K562 (cell line): ENCODE results near the gene AFG1L. TPM values are rescaled to one million over a fixed set of nuclear protein-coding genes. Genes with fewer than 3 reads are reported as not detected.

ENCODE experiments used
- ATF6 ChIP-seq: sonication (generic); formaldehyde crosslinking; IDR thresholded peaks from 2 replicates; pipeline ENCODE4 v1.4.0; 2020; ENCODE audit warnings: mild to moderate bottlenecking, missing genetic modification reagents
- CHD2 ChIP-seq: IDR thresholded peaks from 2 replicates; pipeline ENCODE4 v1.6.1; 2011; ENCODE audit warnings: low read depth, low read length
- GMEB1 ChIP-seq: fragments of 250-450 bp; sonication (Bioruptor Pico); IDR thresholded peaks from 2 replicates; pipeline ENCODE4 v1.4.0; 2020; ENCODE audit warnings: mild to moderate bottlenecking
- JUN ChIP-seq, 2 experiments: sonication (generic) in 1 of 2; formaldehyde crosslinking in 1 of 2; IDR thresholded peaks; 2 replicates each; pipeline versions ENCODE4 v1.6.1 to v1.8.0; 2012 to 2022; ENCODE audit warnings: borderline replicate concordance in 2 of 2, mild to moderate bottlenecking in 2 of 2, improper control_type of control experiment in 1 of 2, low read depth in 1 of 2, low read length in 1 of 2, missing genetic modification reagents in 1 of 2
- PPARD ChIP-seq: fragments of 250-450 bp; sonication (Bioruptor Pico); IDR thresholded peaks from 2 replicates; pipeline ENCODE4 v1.8.0; 2022; ENCODE audit warnings: inconsistent platforms, mild to moderate bottlenecking, moderate library complexity
- RCOR1 ChIP-seq, 2 experiments: IDR thresholded peaks; 2 replicates each; pipeline ENCODE4 v1.6.1; 2012; ENCODE audit warnings: low read depth in 2 of 2, low read length in 2 of 2, borderline replicate concordance in 1 of 2, improper control_type of control experiment in 1 of 2
- STAT6 ChIP-seq: sonication (generic); formaldehyde crosslinking; IDR thresholded peaks from 2 replicates; pipeline ENCODE4 v1.8.1; 2023; ENCODE audit warnings: mild to moderate bottlenecking, missing genetic modification reagents
- TFAM ChIP-seq: fragments of 250-450 bp; sonication (Bioruptor Pico); conservative IDR thresholded peaks from 2 replicates; pipeline ENCODE4 v1.5.0; 2021; ENCODE audit warnings: mild to moderate bottlenecking, moderate library complexity
- U2AF2 ChIP-seq: fragments of 200-400 bp; formaldehyde crosslinking; optimal IDR thresholded peaks from 2 replicates; pipeline ENCODE3; 2017; ENCODE audit warnings: low read depth, mild to moderate bottlenecking, low read length
- ZC3H11A ChIP-seq: IDR thresholded peaks from 2 replicates; pipeline ENCODE4 v1.6.1; 2012; ENCODE audit warnings: low read depth, low read length, improper control_type of control experiment
- ZNF551 ChIP-seq: fragments of 250-450 bp; sonication (Bioruptor Pico); IDR thresholded peaks from 2 replicates; pipeline ENCODE4 v1.5.0; 2021; ENCODE audit warnings: mild to moderate bottlenecking, moderate library complexity
- polyA plus RNA-seq, 8 experiments: library from polyadenylated mRNA; depleted of rRNA in 4 of 8; stranded (reverse) in 5 of 8; unstranded in 3 of 8; fragments of >200 nt; fragmentation: Nextera tagmentation in 2 of 8; fragmentation: Illumina TruSeq in 1 of 8; extraction: Ambion mirVana in 2 of 8; extraction: Trizol in 1 of 8; gene quantifications; 2 replicates each; pipeline versions ENCODE4 v1.2.1 to v1.2.3, GENCODE V29; 2011 to 2014; ENCODE audit warnings: inconsistent platforms in 1 of 8, missing spikeins in 1 of 8
- total RNA-seq, 7 experiments: library from RNA; depleted of rRNA in 6 of 7; stranded (reverse); fragments of >200 nt in 6 of 7; fragmentation: Illumina TruSeq in 2 of 7; extraction: Trizol in 2 of 7; gene quantifications; 2 replicates each; pipeline versions ENCODE4 v1.2.1 to v1.2.3, GENCODE V29; 2011 to 2021; ENCODE audit warnings: low replicate concordance in 1 of 7

The AFG1L gene
- total and polyA plus RNA-seq, 9 of the 15 experiments (the other 6 are each of a cell fraction or from before 2014, with no cell fraction given), result 2.2 to 15.5 (median 5.8) TPM

GRCh38 chr6:108510461-108511319 is 215.8 kb downstream of the AFG1L start (continued):
- TF ChIP-seq STAT6, result no peak
- no peak for TF ChIP-seq CHD2
- no peak for TF ChIP-seq GMEB1 (CRISPR knock-in tag)
- no peak for TF ChIP-seq PPARD
- TF ChIP-seq TFAM (CRISPR knock-in tag), result no peak
- TF ChIP-seq RCOR1 (IDR thresholded peaks at IDR 0.05; ENCODE audit: borderline replicate concordance in 1 of 2, low read depth in 2 of 2, low read length in 2 of 2), result no peak
- no peak for TF ChIP-seq U2AF2
- no peak for TF ChIP-seq ZNF551 (CRISPR knock-in tag)
- 0 out of 2 replicates have a peak, but pooled peaks have one; percentile 11 for TF ChIP-seq JUN (IDR thresholded peaks at IDR 0.05; ENCODE audit: borderline replicate concordance, low read depth, low read length)
- no peak for TF ChIP-seq JUN (CRISPR knock-in tag; IDR thresholded peaks at IDR 0.05; ENCODE audit: borderline replicate concordance)
- TF ChIP-seq ZC3H11A, result no peak
- no peak for TF ChIP-seq ATF6 (CRISPR knock-in tag)
